Fibroblast of lung (primary cell): ENCODE data around the gene STAB2.

Experiments used
- CTCF ChIP-seq, 2 donors: IDR thresholded peaks in 1 of 2; conservative IDR thresholded peaks in 1 of 2; 1 replicate in 1 of 2; 2 replicates in 1 of 2; pipeline ENCODE4 v1.5.1; 2011 to 2012; ENCODE audit warnings: low read length in 2 of 2, control low read depth in 1 of 2, inconsistent platforms in 1 of 2, low read depth in 1 of 2, mild to moderate bottlenecking in 1 of 2
- EZH2 ChIP-seq: IDR thresholded peaks from 2 replicates; pipeline ENCODE4 v1.5.1; 2012; ENCODE audit warnings: low read length, control low read depth, mild to moderate bottlenecking; ENCODE audit errors: missing control alignments

- no peak for TF ChIP-seq CTCF (conservative IDR thresholded peaks at IDR 0.05 in 1 of 2, IDR thresholded peaks at IDR 0.05 in 1 of 2; ENCODE audit: low read depth in 1 of 2, low read length in 2 of 2)
- no peak for TF ChIP-seq EZH2
Observed at GRCh38 chr12:103569278-103569677, 17.8 kb upstream of the STAB2 start.
